BE2C (cell line): ENCODE measurements around the gene TRPM3.

Experiments used
- DNase-seq: peaks from one replicate; pipeline ENCODE4 v3.0.0-alpha.2; 2020
- H3K27me3 ChIP-seq: fragments of 250-450 bp; sonication (Bioruptor Pico); 2 replicates; pipeline ENCODE4 v1.5.1; 2020; ENCODE audit warnings: mild to moderate bottlenecking
- H3K36me3 ChIP-seq: fragments of 250-450 bp; sonication (Bioruptor Pico); 2 replicates; pipeline ENCODE4 v1.5.1; 2020; ENCODE audit warnings: mild to moderate bottlenecking
- H3K4me1 ChIP-seq: fragments of 250-450 bp; sonication (Bioruptor Pico); 2 replicates; pipeline ENCODE4 v1.5.1; 2020
- H3K4me3 ChIP-seq: 2 replicates; pipeline ENCODE4 v1.5.1; 2011; ENCODE audit warnings: low read depth, low read length
- H3K9me3 ChIP-seq: fragments of 250-450 bp; sonication (Bioruptor Pico); 2 replicates; pipeline ENCODE4 v1.5.1; 2020
- TF ChIP-seq, protein P1 (sequence below): IDR thresholded peaks from 2 replicates; pipeline ENCODE4 v1.5.1; 2012; ENCODE audit warnings: mild to moderate bottlenecking, low read depth, low read length

The TRPM3 gene

GRCh38 chr9:70933321-70933720 lies 188.1 kb downstream of the TRPM3 start:
- Histone ChIP-seq H3K4me3 (no peak overlapping the region), H3K27me3 (no peaks in the 10 kb centered on the region), H3K4me1 (no peaks in the 10 kb centered on the region), H3K9me3 (no peaks in the 10 kb centered on the region), H3K36me3 (no peaks in the 10 kb centered on the region)
- no peak for DNase-seq
- TF ChIP-seq, protein P1, sequence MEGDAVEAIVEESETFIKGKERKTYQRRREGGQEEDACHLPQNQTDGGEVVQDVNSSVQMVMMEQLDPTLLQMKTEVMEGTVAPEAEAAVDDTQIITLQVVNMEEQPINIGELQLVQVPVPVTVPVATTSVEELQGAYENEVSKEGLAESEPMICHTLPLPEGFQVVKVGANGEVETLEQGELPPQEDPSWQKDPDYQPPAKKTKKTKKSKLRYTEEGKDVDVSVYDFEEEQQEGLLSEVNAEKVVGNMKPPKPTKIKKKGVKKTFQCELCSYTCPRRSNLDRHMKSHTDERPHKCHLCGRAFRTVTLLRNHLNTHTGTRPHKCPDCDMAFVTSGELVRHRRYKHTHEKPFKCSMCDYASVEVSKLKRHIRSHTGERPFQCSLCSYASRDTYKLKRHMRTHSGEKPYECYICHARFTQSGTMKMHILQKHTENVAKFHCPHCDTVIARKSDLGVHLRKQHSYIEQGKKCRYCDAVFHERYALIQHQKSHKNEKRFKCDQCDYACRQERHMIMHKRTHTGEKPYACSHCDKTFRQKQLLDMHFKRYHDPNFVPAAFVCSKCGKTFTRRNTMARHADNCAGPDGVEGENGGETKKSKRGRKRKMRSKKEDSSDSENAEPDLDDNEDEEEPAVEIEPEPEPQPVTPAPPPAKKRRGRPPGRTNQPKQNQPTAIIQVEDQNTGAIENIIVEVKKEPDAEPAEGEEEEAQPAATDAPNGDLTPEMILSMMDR, result no peak

GRCh38 chr9:70932097-70932496 lies 189.3 kb downstream of the TRPM3 start:
- H3K4me1 ChIP-seq, result no peaks in the 10 kb centered on the region
- no peak overlapping the region for H3K4me3 ChIP-seq
- H3K27me3 ChIP-seq, result no peaks in the 10 kb centered on the region
- H3K9me3 ChIP-seq, result no peaks in the 10 kb centered on the region
- TF ChIP-seq, protein P1, result no peak
- DNase-seq, result no peak
- no peaks in the 10 kb centered on the region for H3K36me3 ChIP-seq

- Histone ChIP-seq H3K9me3 (no peaks in the 10 kb centered on the region), H3K4me3 (no peak overlapping the region), H3K36me3 (no peaks in the 10 kb centered on the region), H3K4me1 (no peaks in the 10 kb centered on the region; the same call in 1 of the 2 replicates), H3K27me3 (no peaks in the 10 kb centered on the region)
- TF ChIP-seq, protein P1, result no peak
- no peak for DNase-seq
Measured at GRCh38 chr9:70927530-70927929, 193.9 kb downstream of the TRPM3 start.

DNA sequence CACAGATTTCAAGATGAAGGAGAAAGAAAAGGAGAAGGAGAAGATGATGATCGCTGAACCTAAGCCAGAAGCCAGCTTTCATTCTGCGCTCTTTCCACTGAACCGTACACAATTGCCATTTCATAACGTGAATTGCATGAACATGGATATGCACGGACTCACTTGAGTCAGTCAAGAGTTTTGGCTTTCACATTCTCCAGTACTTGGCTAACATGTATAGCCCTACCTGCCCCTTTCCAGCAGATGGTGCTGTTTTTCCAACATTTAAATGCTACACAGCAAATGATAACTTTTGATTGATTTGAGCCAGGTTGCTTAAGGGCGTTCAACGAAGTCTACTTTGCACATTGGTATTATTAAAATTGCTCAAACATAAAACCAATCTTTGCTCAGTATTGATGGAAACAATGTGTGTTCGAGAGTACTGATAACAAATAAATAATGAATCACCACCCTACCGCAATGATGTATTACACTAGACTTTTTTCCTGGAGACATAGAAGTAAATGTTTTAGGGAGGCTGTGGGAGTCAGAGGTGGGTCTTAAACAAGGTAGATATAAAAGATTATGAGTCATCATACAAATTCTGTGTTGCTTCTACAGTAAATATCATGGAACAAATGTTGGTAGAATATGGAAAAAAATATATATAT lies 196.4 kb downstream of the TRPM3 start:
- Histone ChIP-seq H3K4me1 (no peaks in the 10 kb centered on the region; the same call in 1 of the 2 replicates), H3K36me3 (no peaks in the 10 kb centered on the region), H3K27me3 (no peaks in the 10 kb centered on the region), H3K4me3 (peak overlapping the region; percentile 4; the same call in 1 of the 2 replicates), H3K9me3 (no peaks in the 10 kb centered on the region)
- TF ChIP-seq, protein P1, result peak; percentile 92
- peak; percentile 47 for DNase-seq

DNA sequence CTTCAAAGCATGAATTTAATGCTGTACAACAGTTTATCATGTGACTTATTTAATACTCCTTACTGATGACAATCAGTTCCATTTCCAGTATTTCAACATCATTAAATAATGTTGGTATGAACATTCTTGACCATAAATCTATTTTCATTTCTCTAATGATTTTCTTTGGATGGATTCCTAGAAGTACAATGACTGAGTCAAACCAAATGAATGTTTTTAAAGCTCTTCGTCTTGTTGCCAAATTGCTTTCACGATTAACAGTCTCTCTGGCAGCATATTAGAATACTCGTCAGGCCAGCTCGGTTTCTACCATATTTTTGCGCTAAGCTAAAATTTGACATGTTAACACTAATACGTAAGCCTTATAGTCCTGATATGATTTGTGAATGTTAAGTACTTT lies 197.0 kb downstream of the TRPM3 start:
- Histone ChIP-seq H3K4me3 (no peak overlapping the region), H3K9me3 (no peaks in the 10 kb centered on the region), H3K4me1 (no peaks in the 10 kb centered on the region; the same call in 1 of the 2 replicates), H3K27me3 (no peaks in the 10 kb centered on the region), H3K36me3 (no peaks in the 10 kb centered on the region)
- TF ChIP-seq, protein P1, result no peak
- DNase-seq, result no peak

GRCh38 chr9:70923961-70924360 lies 197.5 kb downstream of the TRPM3 start:
- Histone ChIP-seq H3K9me3 (no peaks in the 10 kb centered on the region), H3K36me3 (no peaks in the 10 kb centered on the region), H3K4me1 (no peaks in the 10 kb centered on the region; the same call in 1 of the 2 replicates), H3K27me3 (no peaks in the 10 kb centered on the region), H3K4me3 (no peak overlapping the region)
- no peak for DNase-seq
- TF ChIP-seq, protein P1, result no peak
